CD14-positive monocyte (primary cell): Measurements from ENCODE around the gene MMP15. TPM values are rescaled to one million over a fixed set of nuclear protein-coding genes. Genes with fewer than 3 reads are reported as not detected.

Source experiments
- DNase-seq, 3 donors: peaks; one replicate each; pipeline ENCODE4 v3.0.0-alpha.2; 2011 to 2022
- H2AFZ ChIP-seq: 2 replicates; pipeline ENCODE4 v1.6.0; 2012; ENCODE audit warnings: mild to moderate bottlenecking, low read depth, low read length, inconsistent platforms; ENCODE audit not compliant: insufficient read depth, poor library complexity, severe bottlenecking
- H3K27ac ChIP-seq, 2 donors: 1 replicate in 1 of 2; 2 replicates in 1 of 2; pipeline ENCODE4 v1.5.1; 2012 to 2013; ENCODE audit warnings: low read length in 2 of 2, control low read depth in 1 of 2, inconsistent platforms in 1 of 2, low read depth in 1 of 2, mild to moderate bottlenecking in 1 of 2
- H3K27me3 ChIP-seq, 2 donors: one replicate each; pipeline versions ENCODE4 v1.6.0 to v1.6.1; 2011 to 2013; ENCODE audit warnings: low read length in 2 of 2; ENCODE audit not compliant: control insufficient read depth in 2 of 2, insufficient read depth in 2 of 2
- H3K36me3 ChIP-seq, 2 donors: replicated peaks in 1 of 2; 1 replicate in 1 of 2; 2 replicates in 1 of 2; pipeline versions ENCODE4 v1.5.1 to v1.6.1; 2012 to 2013; ENCODE audit warnings: low read length in 2 of 2, control low read depth in 1 of 2, inconsistent platforms in 1 of 2, mild to moderate bottlenecking in 1 of 2; ENCODE audit not compliant: insufficient read depth in 2 of 2, control insufficient read depth in 1 of 2
- H3K4me1 ChIP-seq, 2 donors: 1 replicate in 1 of 2; 2 replicates in 1 of 2; pipeline versions ENCODE4 v1.5.1 to v1.6.1; 2012 to 2013; ENCODE audit warnings: low read length in 2 of 2, control low read depth in 1 of 2, inconsistent platforms in 1 of 2, mild to moderate bottlenecking in 1 of 2, moderate library complexity in 1 of 2; ENCODE audit not compliant: insufficient read depth in 2 of 2, control insufficient read depth in 1 of 2
- H3K4me2 ChIP-seq: replicated peaks from 2 replicates; pipeline ENCODE3; 2012; ENCODE audit warnings: low read length, moderate library complexity, mild to moderate bottlenecking; ENCODE audit not compliant: poor library complexity, severe bottlenecking; ENCODE audit errors: extremely low read depth
- H3K4me3 ChIP-seq, 3 experiments: fragments of 200-600 bp in 1 of 3; sonication (generic) in 1 of 3; replicated peaks in 1 of 3; 1 replicate in 2 of 3; 2 replicates in 1 of 3; pipeline ENCODE4 v1.5.1; 2011 to 2013; ENCODE audit warnings: low read length in 3 of 3, mild to moderate bottlenecking in 3 of 3, control low read depth in 2 of 3, low read depth in 2 of 3, inconsistent platforms in 1 of 3, moderate library complexity in 1 of 3
- H3K79me2 ChIP-seq: 2 replicates; pipeline ENCODE4 v1.6.0; 2012; ENCODE audit warnings: mild to moderate bottlenecking, control low read depth, inconsistent platforms, low read length, moderate library complexity; ENCODE audit not compliant: insufficient read depth
- H3K9ac ChIP-seq: 2 replicates; pipeline ENCODE4 v1.6.0; 2017; ENCODE audit warnings: low read length, mild to moderate bottlenecking; ENCODE audit not compliant: insufficient read depth, poor library complexity, severe bottlenecking
- H3K9me3 ChIP-seq, 2 donors: replicated peaks in 1 of 2; 1 replicate in 1 of 2; 2 replicates in 1 of 2; pipeline versions ENCODE4 v1.5.1 to v1.6.1; 2012 to 2013; ENCODE audit warnings: low read length in 2 of 2, control low read depth in 1 of 2; ENCODE audit not compliant: control insufficient read depth in 1 of 2, insufficient read depth in 1 of 2
- H4K20me1 ChIP-seq: 2 replicates; pipeline ENCODE4 v1.6.0; 2012; ENCODE audit warnings: mild to moderate bottlenecking, low read length, control low read depth, moderate library complexity; ENCODE audit not compliant: insufficient read depth
- H3K27ac Mint-ChIP-seq, 7 donors: one replicate each; pipeline ENCODE4 v1.8.0; 2020; ENCODE audit warnings: mild to moderate bottlenecking in 7 of 7, mixed read lengths in 7 of 7, moderate library complexity in 6 of 7, inconsistent platforms in 2 of 7
- H3K27me3 Mint-ChIP-seq, 3 donors: one replicate each; pipeline ENCODE4 v1.8.0; 2021 to 2022; ENCODE audit warnings: low read depth in 3 of 3, mild to moderate bottlenecking in 3 of 3, mixed read lengths in 3 of 3, moderate library complexity in 3 of 3, inconsistent platforms in 1 of 3
- H3K36me3 Mint-ChIP-seq, 2 donors: one replicate each; pipeline ENCODE4 v1.8.0; 2020; ENCODE audit warnings: mixed read lengths in 2 of 2, inconsistent platforms in 1 of 2, mild to moderate bottlenecking in 1 of 2
- H3K4me1 Mint-ChIP-seq: one replicate; pipeline ENCODE4 v1.8.0; 2020; ENCODE audit warnings: mild to moderate bottlenecking, mixed read lengths
- H3K4me3 Mint-ChIP-seq, 2 donors: one replicate each; pipeline ENCODE4 v1.8.0; 2020; ENCODE audit warnings: mild to moderate bottlenecking in 2 of 2, mixed read lengths in 2 of 2, moderate library complexity in 1 of 2
- H3K9me3 Mint-ChIP-seq, 7 donors: one replicate each; pipeline ENCODE4 v1.8.0; 2020 to 2022; ENCODE audit warnings: mixed read lengths in 7 of 7, mild to moderate bottlenecking in 6 of 7, moderate library complexity in 6 of 7, inconsistent platforms in 2 of 7
- CTCF ChIP-seq: fragments of 200-600 bp; IDR thresholded peaks from one replicate; pipeline ENCODE4 v1.8.0; 2022; ENCODE audit warnings: antibody characterized with exemption, mild to moderate bottlenecking
- WGBS: methylation state at CpG from one replicate; pipeline ENCODE4 v1.1.5; 2013; ENCODE audit warnings: missing lambda C conversion rate; ENCODE audit not compliant: insufficient coverage; 5-methylcytosine and 5-hydroxymethylcytosine counted together
- intact Hi-C, 2 donors: fragments of 100-400 bp; cut with micrococcal nuclease; formaldehyde crosslinking; loops; one replicate each; pipeline versions ENCODE4 v1.15.0 to v1.15.1; 2023
- polyA plus RNA-seq, 3 donors: library from polyadenylated mRNA; depleted of rRNA in 1 of 3; unstranded in 2 of 3; stranded (reverse) in 1 of 3; fragments of 300-500 nt in 2 of 3; fragments of >200 nt in 1 of 3; fragmentation: Illumina TruSeq in 2 of 3; gene quantifications; 1 replicate in 2 of 3; 2 replicates in 1 of 3; pipeline ENCODE4 v1.2.3, GENCODE V29; 2012 to 2021

Gene MMP15
- polyA plus RNA-seq, 3 donors: not detected

DNA sequence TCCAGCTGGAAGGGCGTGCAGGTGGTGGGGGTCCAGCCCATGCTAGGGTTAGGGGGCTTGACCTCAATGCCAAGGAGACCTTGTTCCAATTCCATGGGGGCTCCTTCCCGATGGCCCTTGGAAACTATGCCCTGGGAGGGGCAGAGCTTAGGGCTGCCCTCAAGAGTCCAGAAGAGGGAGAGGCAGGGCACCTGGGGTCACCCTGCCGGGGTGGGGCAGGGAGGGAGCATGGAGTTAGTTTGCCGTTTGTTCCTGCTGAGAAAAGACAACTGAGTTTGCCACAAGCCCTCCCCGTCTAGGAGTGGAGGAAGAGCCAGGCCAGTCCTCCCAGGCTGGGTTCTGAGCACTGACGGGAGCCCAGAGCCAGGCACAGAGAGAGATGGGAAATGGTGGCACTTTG lies 21.4 kb downstream of the MMP15 start:
- H3K36me3 ChIP-seq: no peaks in the 10 kb centered on the region
- H3K4me3 Mint-ChIP-seq: no peak overlapping the region
- H3K36me3 Mint-ChIP-seq: no peaks in the 10 kb centered on the region
- no peak overlapping the region for H3K4me3 ChIP-seq
- DNase-seq: no peak
- intact Hi-C loops: no loop called here
- 86% methylated on average over 5 of the region's 6 CpGs for whole genome bisulfite sequencing
- H3K9me3 ChIP-seq: no peaks in the 10 kb centered on the region
- H2AFZ ChIP-seq: no peak overlapping the region
- H3K79me2 ChIP-seq: no peaks in the 10 kb centered on the region
- H3K27me3 ChIP-seq: no peaks in the 10 kb centered on the region
- H3K9me3 Mint-ChIP-seq: peaks cover 0 to 5% (median 0%) of the 10 kb centered on the region in 7 donors
- no peak overlapping the region for H3K27ac ChIP-seq
- no peaks in the 10 kb centered on the region for H3K4me1 Mint-ChIP-seq
- H4K20me1 ChIP-seq: no peaks in the 10 kb centered on the region
- no peak for TF ChIP-seq CTCF
- no peak overlapping the region for H3K27ac Mint-ChIP-seq
- no peak overlapping the region for H3K4me2 ChIP-seq
- H3K9ac ChIP-seq: no peak overlapping the region
- no peaks in the 10 kb centered on the region for H3K4me1 ChIP-seq
- peaks cover 3 to 4% (median 4%) of the 10 kb centered on the region in 3 donors for H3K27me3 Mint-ChIP-seq

- Histone ChIP-seq H3K4me2 (no peak overlapping the region), H3K79me2 (no peaks in the 10 kb centered on the region), H4K20me1 (no peaks in the 10 kb centered on the region), H3K36me3 (no peaks in the 10 kb centered on the region), H3K9me3 (no peaks in the 10 kb centered on the region), H3K27me3 (no peaks in the 10 kb centered on the region), H3K4me1 (no peaks in the 10 kb centered on the region), H3K27ac (no peak overlapping the region), H3K4me3 (no peak overlapping the region), H2AFZ (no peak overlapping the region), H3K9ac (no peak overlapping the region)
- Mint-ChIP-seq H3K9me3 (peaks cover 0 to 5% (median 0%) of the 10 kb centered on the region in 7 donors), H3K36me3 (no peaks in the 10 kb centered on the region), H3K4me3 (no peak overlapping the region), H3K27me3 (peaks cover 3 to 4% (median 4%) of the 10 kb centered on the region in 3 donors), H3K27ac (peak overlapping the region in 1 of 7 donors; percentile 8), H3K4me1 (no peaks in the 10 kb centered on the region)
- no peak for DNase-seq
- no peak for TF ChIP-seq CTCF
- WGBS: 80% methylated on average over 6 of the region's 19 CpGs
- intact Hi-C loops: no loop called here
These were observed 22.2 kb downstream of the MMP15 start for GRCh38 chr16:58047557-58048348.
